ENCODE data around the gene IFT20. TPM values are rescaled to one million over a fixed set of nuclear protein-coding genes. Genes with fewer than 3 reads are reported as not detected.

Gene IFT20
- total RNA-seq, 1 donor from 2014 or later = 13.6 TPM

DNA sequence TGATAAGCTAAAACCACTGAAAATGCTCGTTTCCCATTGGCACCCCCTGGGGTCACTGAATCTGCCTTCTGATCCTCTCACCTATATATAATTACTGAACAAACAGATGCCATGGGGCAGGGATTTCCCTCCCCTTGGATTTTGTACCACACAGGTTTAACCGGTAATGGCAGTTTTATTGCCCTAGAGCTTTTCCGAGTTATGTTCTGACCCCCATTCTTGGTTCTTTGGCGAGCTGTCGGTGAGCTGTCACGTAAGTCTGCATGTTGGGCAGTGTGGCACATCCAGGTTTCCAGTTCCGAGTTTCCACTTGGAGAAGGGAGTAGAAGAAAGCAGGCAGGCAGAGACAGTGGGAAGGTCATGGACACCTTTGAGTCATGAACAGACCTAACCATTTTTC lies 9.2 kb downstream of the IFT20 start:
- Histone ChIP-seq H3K4me1 (no peaks in the 10 kb centered on the region), H3K9me3 (no peaks in the 10 kb centered on the region), H3K27me3 (no peaks in the 10 kb centered on the region), H3K4me3 (no peak overlapping the region), H3K36me3 (peaks cover 27 to 38% of the 10 kb centered on the region in 2 donors), H3K27ac (no peak overlapping the region)
- peak in 1 of 2 donors; percentile 47 for DNase-seq (ENCODE audit: low spot score in 2 of 2)
- TF ChIP-seq, protein P1, sequence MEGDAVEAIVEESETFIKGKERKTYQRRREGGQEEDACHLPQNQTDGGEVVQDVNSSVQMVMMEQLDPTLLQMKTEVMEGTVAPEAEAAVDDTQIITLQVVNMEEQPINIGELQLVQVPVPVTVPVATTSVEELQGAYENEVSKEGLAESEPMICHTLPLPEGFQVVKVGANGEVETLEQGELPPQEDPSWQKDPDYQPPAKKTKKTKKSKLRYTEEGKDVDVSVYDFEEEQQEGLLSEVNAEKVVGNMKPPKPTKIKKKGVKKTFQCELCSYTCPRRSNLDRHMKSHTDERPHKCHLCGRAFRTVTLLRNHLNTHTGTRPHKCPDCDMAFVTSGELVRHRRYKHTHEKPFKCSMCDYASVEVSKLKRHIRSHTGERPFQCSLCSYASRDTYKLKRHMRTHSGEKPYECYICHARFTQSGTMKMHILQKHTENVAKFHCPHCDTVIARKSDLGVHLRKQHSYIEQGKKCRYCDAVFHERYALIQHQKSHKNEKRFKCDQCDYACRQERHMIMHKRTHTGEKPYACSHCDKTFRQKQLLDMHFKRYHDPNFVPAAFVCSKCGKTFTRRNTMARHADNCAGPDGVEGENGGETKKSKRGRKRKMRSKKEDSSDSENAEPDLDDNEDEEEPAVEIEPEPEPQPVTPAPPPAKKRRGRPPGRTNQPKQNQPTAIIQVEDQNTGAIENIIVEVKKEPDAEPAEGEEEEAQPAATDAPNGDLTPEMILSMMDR (IDR thresholded peaks at IDR 0.05) = no peak
- intact Hi-C loops (cut with DNase I) = no loop called here

GRCh38 chr17:28325211-28325610 lies 10.1 kb downstream of the IFT20 start:
- intact Hi-C loops (cut with DNase I) = no loop called here
- H3K27ac ChIP-seq = no peak overlapping the region

GRCh38 chr17:28324781-28325180 lies 10.5 kb downstream of the IFT20 start:
- TF ChIP-seq, protein P1 (IDR thresholded peaks at IDR 0.05) = no peak
- H3K4me3 ChIP-seq = no peak overlapping the region
- intact Hi-C loops (cut with DNase I) = no loop called here

More at GRCh38 chr17:28325211-28325610, 10.1 kb downstream of the IFT20 start:
- Histone ChIP-seq H3K9me3 (no peaks in the 10 kb centered on the region), H3K4me1 (no peaks in the 10 kb centered on the region), H3K36me3 (peaks cover 19 to 30% of the 10 kb centered on the region in 2 donors), H3K4me3 (no peak overlapping the region), H3K27me3 (no peaks in the 10 kb centered on the region)
- DNase-seq (ENCODE audit: low spot score in 2 of 2) = no peak
- TF ChIP-seq, protein P1 (IDR thresholded peaks at IDR 0.05) = no peak

DNA sequence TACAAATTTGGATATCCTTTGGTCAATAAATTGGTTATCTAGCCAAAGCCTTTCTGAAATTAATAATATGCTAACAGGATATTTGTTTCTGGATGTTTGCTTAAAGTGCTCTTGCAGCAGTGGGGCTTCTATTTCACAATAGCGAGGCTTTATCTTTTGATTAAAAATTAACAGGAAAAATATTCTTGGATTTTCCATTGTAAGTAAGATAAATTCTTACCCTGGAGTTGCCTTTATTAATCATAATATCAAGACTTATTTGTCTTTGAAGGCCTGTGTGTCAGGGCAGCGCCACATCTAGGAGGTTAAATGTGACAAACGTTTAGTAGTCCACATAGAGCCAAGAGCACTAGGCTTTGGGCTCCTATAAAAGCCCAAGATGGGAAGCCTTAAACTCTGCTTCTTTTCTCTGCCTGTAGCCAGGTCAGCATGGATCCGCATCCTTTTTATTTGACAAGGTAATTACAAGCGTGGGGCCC lies 11.0 kb downstream of the IFT20 start:
- intact Hi-C loops (cut with DNase I) = no loop called here
- TF ChIP-seq, protein P1 (IDR thresholded peaks at IDR 0.05) = no peak

More at GRCh38 chr17:28324781-28325180, 10.5 kb downstream of the IFT20 start:
- DNase-seq (ENCODE audit: low spot score in 2 of 2) = no peak
- Histone ChIP-seq H3K9me3 (no peaks in the 10 kb centered on the region), H3K27me3 (no peaks in the 10 kb centered on the region), H3K36me3 (peaks cover 16 to 27% of the 10 kb centered on the region in 2 donors), H3K27ac (no peak overlapping the region), H3K4me1 (peaks cover 0 to under 1% of the 10 kb centered on the region in 2 donors)

GRCh38 chr17:28320215-28321061 lies 14.8 kb downstream of the IFT20 start:
- no peaks in the 10 kb centered on the region for H3K9me3 ChIP-seq
- DNase-seq (ENCODE audit: low spot score in 2 of 2) = no peak
- intact Hi-C loops (cut with DNase I) = no loop called here
- H3K36me3 ChIP-seq = no peaks in the 10 kb centered on the region
- H3K27ac ChIP-seq = no peak overlapping the region
- TF ChIP-seq, protein P1 (IDR thresholded peaks at IDR 0.05) = no peak
- H3K4me3 ChIP-seq = no peak overlapping the region
- H3K4me1 ChIP-seq = peaks cover 5 to 13% of the 10 kb centered on the region in 2 donors
- H3K27me3 ChIP-seq = no peaks in the 10 kb centered on the region

More for the DNA sequence above, 11.0 kb downstream of the IFT20 start:
- Histone ChIP-seq H3K36me3 (peaks cover 12 to 23% of the 10 kb centered on the region in 2 donors), H3K4me1 (peaks cover 0 to 5% of the 10 kb centered on the region in 2 donors), H3K27me3 (no peaks in the 10 kb centered on the region), H3K27ac (no peak overlapping the region), H3K4me3 (no peak overlapping the region), H3K9me3 (no peaks in the 10 kb centered on the region)
- DNase-seq (ENCODE audit: low spot score in 2 of 2) = no peak

Data from ascending aorta (tissue), 2 donors.